Stimulated activated CD8-positive, alpha-beta memory T cell treated with anti-CD3 and anti-CD28 coated beads, Interleukin-7, amount 100 ng/mL, for 24 hours (primary cell): Measurements from ENCODE around the gene C19orf73.
"Not testable (repeated sequence)": the region's sequence is repeated elsewhere in the genome, so short reads cannot be mapped to it uniquely, and the experiment has no call there.

Source experiments
- DNase-seq: peaks from one replicate; pipeline ENCODE4 v3.0.0-alpha.2; 2020; ENCODE audit warnings: low read depth

The C19orf73 gene

GRCh38 chr19:49121841-49122240, 2.9 kb upstream of the C19orf73 start:
- not testable (repeated sequence) for DNase-seq

DNA sequence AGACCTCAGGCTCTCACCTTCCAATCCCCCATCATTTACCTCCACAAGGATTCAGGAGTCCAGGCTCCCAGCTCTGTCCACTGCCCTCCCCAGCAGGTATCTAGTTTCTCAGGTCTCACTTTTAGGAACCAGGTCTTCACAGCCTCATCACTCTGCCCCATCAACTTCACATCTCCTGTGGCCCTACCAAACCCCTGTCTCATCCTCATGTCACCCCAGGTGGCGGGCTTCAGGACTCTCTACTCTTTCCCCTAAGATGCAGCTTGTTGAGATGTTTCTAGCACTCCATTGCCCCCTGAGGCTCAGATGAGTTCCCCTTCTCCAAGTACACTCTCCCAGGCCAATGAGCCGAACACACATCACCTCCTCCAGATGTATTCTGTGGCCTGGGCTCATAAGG, 1.9 kb upstream of the C19orf73 start:
- no peak for DNase-seq

DNA sequence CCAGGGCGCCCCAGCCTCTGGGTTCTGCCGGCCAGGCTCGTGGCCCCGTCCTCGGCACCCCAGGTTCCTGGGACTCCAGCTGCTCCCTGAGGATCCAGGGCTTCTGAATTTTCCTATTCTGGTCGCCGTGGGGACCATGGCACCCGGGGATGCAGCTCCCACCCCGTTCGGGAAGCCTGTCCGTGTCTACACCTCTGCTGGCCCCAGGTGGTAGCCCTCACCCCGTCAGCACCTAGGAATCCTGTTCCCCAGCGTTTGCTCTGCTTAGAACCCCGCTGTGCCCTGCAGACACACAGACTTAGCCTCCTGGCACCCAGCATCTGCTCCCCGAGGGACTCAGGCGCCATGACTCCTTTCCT, 1.4 kb upstream of the C19orf73 start:
- no peak for DNase-seq

DNA sequence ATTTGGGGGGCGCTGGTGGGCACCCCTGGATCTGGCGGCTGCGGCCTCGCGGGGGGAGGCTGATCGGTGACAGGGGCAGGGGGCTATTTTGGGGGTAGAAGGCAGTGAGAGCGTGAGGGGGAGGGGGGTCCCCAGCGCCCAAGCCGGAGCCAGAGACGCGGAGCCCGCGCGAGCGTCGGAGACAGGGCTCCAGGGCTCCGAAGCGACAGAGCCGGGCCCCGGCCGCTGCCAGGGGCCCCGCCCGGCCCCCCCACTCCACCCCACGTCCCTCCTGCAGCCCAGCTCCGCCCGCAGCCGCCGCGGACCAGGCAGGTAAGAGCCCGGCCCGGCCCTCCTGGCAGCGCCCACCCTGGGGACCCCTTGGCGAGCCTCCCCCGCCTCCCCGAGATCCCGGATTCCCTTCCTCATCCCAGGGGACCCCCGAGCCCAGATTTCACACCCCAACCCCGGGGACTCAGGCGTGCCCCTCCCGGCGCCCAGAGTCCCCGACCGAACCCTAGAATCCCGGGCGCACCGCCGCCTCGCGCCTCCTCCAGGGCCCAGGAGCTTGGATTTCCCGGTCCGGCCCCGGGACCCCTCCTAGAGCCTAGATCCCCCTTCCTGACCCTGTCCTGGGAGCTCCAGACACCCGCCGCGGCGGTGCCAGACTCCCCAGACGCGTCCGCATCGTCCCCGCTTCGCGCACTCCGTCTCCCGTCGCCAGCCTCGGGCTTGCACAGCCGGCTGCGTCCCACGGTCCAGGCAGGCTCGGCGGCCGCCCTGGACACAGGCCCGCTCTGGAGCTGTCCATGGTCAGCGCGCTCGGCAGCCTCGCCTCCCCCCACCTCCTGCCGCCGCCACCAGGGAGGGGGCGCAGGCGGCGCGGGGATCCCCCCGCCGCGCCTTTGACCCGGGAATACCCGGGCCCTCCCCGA, 725 bp upstream of the C19orf73 start, which contains the start of gene PPFIA3:
TSS of gene PPFIA3 (plus strand) at position 134 of the 914 bp plus-strand sequence. CDS start 8,330 bp downstream, outside the sequence.
- no peak for DNase-seq

DNA sequence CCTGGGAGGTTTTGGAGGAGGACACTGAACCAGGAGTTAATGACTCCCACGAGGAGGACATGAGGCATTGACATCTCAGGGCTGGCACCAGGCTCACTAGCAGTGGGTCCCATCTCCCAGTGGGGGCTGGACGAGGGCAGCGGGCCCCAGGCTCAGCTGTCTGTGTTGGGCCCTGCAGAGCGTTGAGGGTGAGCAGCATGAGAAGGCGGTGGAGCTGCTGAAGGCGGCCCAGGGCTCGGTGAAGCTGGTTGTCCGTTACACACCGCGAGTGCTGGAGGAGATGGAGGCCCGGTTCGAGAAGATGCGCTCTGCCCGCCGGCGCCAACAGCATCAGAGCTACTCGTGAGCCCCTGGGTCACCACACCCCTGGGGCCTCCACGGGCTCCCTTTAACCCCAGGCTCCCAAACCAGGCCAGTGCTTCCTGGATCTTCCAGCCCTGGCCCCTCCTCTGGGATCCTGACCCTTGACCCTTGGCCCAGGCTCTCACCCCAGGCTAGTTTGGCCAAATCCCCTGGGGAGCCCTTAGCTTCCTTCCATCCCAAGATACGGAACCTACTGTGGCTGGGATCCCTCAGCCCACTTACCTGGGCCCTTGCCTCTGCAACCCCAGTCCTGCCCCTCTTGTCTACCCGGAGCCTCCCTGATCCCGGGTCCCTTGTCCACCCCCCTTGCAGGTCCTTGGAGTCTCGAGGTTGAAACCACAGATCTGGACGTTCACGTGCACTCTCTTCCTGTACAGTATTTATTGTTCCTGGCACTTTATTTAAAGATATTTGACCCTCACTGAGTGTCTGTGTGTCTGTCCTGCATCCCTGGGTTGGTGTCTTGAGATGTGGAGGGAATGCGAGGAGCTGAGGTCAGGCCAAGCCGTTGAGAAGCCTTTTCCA, 1.0 kb downstream of the C19orf73 start:
- DNase-seq, result no peak

- no peak for DNase-seq
These were observed 2.4 kb downstream of the C19orf73 start for GRCh38 chr19:49116544-49116943.

GRCh38 chr19:49114630-49115363, 4.1 kb downstream of the C19orf73 start:
- no peak for DNase-seq

- no peak for DNase-seq
These were observed 4.9 kb downstream of the C19orf73 start, which contains the start of gene LIN7B for GRCh38 chr19:49113762-49114629. Gene LIN7B, plus strand, starts transcription at chr19:49114370. Its CDS starts 35 bp downstream, at chr19:49114405.

DNA sequence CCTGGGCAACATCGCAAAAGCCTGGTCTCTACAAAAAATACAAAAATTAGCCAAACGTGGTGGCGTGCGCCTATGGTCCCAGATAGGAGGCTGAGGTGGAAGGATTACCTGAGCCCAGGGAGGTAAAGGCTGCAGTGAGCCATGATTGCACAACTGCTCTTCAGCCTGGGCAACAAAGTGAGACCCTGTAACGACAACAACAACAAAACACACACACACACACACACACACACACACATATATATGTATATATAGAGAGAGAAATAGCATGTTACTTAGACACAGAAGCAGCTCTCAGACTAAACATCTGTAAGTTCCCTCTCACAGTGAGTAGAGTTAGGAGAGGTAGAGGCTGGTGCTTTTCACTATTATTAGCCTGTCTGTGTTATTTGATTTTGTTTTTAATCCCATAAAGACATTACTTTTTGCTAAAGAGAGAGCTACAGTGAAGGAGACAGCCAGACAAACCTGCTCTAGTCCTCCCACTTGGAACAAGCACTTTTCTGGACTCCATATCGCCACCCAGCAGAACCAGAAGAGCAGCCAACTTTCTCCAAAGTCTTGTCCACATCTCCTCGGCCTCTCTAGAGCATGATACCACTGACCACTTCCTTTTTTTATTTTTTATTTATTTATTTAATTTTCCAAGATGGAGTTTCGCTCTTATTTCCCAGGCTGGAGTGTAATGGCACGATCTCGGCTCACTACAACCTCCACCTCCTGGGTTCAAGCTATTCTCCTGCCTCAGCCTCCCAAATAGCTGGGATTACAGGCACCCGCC, 7.5 kb downstream of the C19orf73 start:
- DNase-seq, result no peak

DNA sequence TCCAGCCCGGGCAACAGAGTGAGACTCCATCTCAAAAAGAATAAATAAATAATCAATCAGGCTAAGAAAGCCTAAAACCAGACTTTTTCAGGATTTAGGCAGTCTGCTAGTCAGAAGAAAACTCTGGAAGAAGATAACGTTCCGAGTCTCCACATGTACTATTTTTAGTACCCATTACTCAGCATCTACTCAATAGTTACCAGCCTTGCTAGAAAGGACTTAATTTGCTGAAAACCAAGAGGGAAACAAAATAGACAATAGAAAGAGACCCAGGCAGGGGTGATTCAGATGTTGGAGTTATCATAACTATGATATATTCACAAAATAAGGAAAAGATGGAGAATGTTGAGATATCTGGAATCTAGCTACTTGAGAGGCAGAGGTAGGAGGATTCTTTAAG, 8.4 kb downstream of the C19orf73 start:
- no peak for DNase-seq

GRCh38 chr19:49109569-49110233, 9.2 kb downstream of the C19orf73 start:
- DNase-seq, result no peak

DNA sequence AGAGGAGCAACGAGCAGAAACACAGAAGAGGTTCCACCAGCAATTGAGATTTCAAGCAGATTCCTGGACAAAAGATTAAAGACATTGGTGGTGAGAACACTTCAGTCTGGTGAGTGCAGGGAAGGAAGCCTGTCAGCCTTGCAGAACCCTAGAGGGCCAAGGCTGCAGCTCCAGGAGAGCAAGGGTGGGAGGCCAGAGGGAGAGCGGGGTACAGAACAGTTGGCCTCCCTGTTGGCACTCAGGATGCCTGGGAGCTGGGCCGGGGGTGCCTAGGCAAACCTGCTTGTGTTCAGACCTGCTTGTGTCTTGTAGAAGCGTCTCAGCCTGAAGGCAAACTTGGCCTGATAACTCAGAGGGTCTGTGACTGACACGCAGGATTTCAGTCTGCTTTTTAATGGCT, 9.9 kb downstream of the C19orf73 start:
- DNase-seq, result no peak

DNA sequence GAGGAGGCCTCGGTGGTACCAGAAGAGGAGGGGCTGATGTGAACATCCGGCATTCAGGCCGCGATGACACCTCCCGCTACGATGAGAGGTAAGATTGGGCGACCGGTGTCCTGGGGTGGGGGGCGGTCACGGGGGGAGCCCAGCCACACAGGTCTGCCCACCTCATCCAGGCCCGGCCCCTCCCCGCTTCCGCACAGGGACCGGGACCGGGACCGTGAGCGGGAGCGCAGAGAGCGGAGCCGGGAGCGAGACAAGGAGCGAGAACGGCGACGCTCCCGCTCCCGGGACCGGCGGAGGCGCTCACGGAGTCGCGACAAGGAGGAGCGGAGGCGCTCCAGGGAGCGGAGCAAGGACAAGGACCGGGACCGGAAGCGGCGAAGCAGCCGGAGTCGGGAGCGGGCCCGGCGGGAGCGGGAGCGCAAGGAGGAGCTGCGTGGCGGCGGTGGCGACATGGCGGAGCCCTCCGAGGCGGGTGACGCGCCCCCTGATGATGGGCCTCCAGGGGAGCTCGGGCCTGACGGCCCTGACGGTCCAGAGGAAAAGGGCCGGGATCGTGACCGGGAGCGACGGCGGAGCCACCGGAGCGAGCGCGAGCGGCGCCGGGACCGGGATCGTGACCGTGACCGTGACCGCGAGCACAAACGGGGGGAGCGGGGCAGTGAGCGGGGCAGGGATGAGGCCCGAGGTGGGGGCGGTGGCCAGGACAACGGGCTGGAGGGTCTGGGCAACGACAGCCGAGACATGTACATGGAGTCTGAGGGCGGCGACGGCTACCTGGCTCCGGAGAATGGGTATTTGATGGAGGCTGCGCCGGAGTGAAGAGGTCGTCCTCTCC, 11.1 kb downstream of the C19orf73 start:
- DNase-seq, result no peak

DNA sequence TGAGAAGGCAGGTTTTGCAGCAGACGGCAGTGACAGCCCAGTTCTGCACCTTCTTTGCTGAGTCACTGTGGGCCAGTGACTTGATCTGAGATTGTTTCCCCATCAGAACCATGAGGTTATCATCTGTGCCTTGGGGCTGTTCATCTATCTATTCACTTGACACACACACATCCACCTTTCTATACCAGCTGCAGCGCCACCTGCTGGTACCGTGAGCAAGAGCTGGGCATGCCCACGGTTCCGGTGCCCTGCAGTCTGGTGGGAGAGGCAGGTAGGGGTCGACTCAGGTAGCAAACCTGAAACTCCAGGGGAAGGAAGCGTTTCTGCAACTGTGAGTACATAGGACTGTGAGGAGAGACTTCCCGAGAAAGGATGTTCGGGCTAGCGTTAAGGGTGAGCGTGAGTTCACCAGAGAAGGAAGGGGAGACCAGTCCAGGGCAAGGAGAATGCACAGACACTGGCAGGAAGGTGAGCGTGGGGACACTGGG, 12.3 kb downstream of the C19orf73 start:
- no peak for DNase-seq

DNA sequence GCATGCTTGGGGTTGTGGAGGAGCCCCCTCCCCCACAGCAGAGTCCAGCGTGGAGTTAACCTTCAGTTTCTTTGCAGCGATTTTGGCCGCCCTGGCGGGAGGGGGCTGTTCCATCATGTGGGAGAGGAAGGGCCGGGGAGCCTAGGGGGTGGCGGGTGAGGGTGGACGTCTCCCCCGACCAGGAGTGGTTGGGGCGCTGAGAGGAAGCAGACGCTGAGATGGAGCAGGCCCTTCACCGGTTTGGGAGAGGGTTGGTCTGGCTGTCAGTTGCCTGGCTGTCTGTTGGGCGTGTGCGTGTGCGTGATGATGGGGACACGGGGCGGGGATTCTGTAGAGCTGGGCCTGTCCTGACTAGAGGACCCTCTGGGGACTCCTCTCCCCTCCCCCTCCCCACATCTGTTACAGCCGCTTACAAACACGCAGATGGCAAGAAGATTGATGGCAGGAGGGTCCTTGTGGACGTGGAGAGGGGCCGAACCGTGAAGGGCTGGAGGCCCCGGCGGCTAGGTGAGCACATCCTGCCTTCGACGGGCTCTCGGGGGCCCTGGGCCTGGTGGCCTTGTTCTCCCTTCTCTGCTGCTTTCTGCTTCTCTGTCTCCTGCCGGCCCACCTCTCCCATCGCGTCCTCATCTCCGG, 14.6 kb downstream of the C19orf73 start:
- DNase-seq, result no peak

DNA sequence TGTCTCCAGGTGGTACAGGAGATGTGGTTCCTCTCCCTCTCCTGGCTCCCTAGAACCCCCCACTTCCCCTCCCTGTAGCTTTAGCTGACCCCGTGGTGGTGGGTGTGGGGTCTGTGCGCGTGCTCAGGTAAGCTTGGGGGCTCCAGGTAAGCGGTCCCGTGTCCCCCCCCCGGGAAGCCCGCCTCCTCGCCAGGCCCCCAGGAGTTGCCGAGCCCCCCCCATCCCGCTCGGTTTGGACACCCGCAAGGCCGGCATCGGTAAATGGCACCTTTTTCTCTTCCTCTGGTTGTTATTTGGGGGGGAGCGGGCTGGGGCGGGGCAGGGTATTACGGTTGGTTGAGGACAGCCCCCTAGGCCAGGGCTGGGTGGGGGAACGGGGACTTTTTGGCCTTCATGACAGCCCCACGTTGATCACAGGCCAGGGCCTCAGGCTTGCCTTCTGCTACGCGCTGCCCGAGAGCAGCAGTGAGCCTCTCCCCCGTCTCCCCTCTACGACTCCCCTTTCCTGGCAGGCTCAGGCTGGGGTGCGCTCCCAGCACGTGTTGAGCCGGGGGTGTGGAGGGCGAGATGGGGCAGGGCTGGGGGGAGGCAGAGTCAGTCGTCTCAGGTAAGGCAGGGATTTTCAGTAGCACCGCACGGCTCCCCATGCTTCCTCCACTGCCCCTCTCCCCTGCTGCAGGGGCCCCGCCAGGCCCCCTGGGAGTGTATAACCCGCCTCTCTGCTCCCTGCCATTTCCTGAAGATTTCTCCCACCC, 15.4 kb downstream of the C19orf73 start:
- DNase-seq, result no peak

GRCh38 chr19:49102303-49102702, 16.6 kb downstream of the C19orf73 start:
- no peak for DNase-seq
